Hematopoietic multipotent progenitor cell treated with erythropoietin and hydrocortisone succinate and interleukin-3 and kit ligand, for 15 days (in vitro differentiated cells): Measurements from ENCODE around the gene TTLL5.

ENCODE experiments used
- DNase-seq: peaks from one replicate; pipeline ENCODE4 v3.0.0-alpha.2; 2015; ENCODE audit warnings: low spot score

TTLL5 gene

DNA sequence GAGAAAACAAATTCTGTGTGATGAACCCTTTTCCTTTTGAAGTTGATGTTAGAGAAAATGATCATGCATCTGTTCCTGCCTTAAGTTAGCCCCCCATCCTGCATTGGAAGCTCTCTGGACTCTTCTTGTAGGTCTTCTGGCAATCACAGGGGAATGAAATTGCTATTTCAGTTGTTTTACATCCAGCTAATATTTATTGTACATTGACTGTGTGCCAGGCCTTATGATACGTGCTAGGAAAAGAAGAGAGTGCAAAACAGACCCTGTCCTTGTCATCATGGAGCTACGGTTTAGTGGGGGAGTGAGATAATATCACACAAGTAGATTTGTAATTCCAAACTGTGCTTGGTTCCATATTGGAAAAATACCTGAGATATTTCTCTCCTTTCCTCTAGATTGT lies 202.2 kb downstream of the TTLL5 start:
- DNase-seq: no peak

DNA sequence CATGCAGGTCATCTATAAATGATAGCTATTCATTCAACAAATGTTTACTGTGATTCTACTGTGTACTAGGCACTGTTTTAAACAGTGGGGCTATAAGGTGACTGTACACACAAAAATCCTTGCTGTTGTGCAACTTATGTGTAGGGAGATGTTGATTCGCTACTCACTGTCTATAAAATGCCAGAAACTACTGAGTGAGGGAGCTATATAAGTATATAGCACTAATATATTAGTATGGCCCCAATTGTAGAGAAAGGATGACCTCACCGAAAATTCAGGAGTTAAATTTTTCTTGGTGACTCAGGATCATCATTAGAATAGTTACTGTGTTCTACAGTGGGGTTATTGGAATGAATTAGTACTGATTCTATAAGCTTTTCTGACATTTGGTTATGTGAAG lies 203.3 kb downstream of the TTLL5 start:
- DNase-seq: no peak

DNA sequence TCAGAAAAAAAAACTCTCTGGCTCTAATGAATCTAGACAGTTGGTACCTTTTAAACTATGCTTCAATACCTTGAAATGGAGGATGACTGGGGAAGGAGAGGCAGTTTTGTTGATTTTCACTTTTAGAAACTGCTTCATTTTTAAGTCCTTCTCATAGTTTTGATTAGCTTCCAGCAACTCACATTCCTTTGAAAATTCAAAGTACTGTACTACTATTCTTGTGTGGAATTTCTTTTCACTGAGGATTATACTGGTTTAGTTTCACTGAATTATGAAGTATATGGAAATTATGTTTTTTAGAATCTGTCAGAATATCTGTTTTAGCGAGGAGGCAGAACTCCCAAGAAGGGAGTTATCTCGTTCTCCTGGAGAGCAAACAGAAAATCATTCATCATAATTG lies 204.5 kb downstream of the TTLL5 start:
- DNase-seq: no peak

- no peak for DNase-seq
Observed at GRCh38 chr14:75866970-75867369, 205.9 kb downstream of the TTLL5 start.

DNA sequence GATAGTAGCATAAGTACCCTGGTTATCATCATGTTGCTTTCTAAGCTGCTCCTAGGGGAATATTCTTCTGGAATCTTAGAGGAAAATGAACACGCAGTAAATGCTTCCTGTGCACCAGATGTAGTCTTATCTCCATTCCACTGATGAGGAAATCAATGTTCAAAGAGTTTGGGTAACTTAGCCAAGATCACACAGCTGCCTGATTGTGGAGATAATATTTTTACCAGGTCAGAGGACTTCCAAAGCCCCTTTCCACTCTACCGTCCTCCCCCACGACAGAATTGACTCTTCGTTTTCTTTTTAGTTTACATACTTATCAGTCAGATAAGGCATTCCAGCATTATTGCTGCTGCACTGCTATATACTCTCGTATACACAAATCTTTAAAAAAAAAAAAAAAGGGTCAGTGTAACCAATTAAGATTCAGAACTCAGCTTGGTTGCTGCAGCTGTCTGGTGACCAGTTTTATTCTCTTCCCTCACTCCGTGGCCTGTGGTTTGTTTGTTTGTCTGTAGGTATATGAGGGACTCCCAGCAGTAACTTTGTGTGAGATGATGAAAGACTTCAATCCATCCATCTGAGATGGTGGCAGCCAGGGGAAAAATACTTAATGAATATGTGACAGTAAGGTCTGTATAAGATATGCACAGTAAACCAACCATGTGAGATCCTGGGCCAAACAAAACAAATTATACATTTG lies 210.3 kb downstream of the TTLL5 start:
- DNase-seq: no peak

DNA sequence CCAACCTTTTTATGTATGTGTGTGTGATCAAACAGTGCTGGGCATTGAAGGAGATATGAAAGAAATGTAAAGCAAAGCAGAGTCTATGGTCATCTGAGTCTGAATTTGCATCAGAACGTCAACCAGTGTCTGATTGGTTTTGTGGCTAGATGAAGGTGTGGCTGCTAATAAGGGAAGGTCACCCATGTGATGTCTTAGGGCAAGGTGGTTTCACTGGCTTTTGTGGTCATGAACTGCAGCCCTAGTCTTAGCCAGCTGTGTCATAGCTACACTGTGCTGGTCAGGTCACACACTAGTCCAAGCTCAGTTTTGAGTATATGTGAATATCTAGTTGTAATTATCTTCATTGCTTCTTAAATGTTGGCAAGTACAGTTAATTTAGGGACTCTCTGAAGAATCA lies 214.9 kb downstream of the TTLL5 start:
- DNase-seq: no peak

- DNase-seq: no peak
Observed at GRCh38 chr14:75876530-75876929, 215.5 kb downstream of the TTLL5 start.

- no peak for DNase-seq
Observed at GRCh38 chr14:75877292-75877691, 216.2 kb downstream of the TTLL5 start.

GRCh38 chr14:75877884-75878283 lies 216.8 kb downstream of the TTLL5 start:
- no peak for DNase-seq

DNA sequence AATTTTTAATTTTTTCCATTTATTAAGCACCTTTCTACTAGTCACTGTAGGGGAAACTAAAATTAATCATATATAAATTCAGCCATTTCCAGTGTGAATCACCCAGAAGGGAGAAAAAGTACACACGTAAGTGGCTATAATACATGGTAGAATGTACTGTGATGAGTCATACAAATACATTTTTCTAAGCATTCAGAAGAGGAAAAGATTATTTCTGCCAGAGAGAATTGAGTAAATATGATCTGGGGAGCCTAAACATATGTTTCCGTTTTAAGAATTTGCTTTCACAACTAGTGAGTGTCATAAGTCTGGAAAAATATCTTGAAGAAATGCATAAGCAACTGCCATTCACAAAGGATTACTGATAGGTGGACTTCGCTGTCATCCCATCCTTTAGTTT lies 218.0 kb downstream of the TTLL5 start:
- no peak for DNase-seq

GRCh38 chr14:75880512-75880911 lies 219.5 kb downstream of the TTLL5 start:
- DNase-seq: no peak

GRCh38 chr14:75881994-75882393 lies 220.9 kb downstream of the TTLL5 start:
- DNase-seq: no peak

DNA sequence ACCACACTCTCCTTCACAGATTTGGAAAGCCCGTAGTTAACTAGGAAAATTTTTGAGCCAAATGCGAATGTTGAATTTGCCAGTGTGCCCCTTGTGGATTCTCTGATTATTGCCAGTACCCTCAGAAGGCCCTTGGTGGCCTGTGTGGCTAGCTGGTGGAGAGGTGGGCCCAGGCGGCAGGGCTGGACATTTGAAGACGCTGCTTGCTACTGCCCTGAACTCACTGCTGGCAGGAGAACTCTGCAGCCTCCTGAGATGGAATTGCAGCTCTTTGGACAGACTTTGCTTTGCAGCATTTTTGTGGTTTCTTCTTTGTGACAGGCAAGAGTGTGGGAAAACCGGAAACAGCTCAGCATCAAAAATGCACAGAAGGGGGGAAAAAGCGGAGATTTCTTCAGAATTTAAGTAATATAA lies 223.2 kb downstream of the TTLL5 start:
- no peak for DNase-seq

DNA sequence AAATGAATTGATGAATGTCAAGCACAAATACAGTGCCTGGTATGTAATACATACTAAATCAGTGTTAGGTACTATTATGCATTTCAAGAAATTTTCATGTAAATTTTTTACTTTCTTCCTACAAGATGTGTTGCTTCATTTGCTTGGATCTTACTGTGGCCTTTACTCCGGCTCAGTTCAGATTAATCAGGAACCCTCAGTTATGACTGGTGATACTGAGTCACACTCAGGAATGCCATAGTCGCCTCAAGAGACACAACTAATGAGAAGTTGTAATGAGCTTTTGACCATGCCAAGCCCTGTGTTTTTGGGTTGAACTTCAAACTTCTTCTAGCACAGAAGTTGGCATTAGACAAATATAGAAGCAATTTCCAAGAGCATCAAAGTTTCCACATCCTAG lies 224.8 kb downstream of the TTLL5 start:
- no peak for DNase-seq

DNA sequence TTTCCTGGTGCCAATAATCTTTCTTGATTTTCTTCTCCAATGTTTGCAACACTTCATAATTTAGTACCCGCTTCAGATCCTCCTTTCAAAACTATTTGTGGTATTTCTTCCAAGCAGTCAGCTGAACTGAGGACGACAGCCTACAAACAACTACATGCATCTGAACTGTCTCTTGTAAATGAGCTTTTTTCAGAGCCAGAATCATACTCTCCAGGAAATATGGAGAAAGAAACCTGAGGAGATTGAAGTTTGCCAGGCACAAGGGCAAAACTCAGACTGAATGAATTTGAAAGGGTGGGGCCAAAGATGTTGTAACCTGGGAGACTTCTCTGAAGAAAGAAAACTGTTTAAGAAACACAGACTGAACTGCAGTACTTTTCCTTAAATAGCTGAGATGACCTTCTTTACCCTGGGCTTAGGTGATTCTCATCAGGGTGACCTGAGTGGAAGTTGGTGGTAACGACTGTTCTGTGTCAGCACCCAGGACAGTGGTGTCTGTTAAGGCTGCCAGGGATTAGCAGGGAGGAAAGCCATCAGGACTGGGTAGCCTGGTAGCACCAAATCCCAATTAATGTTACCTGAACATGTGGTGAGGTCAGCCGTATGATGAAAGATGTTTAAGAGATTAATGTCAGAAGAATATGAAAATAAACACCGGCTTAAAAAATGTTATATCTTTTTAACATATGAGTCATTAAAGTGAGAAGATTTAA lies 225.7 kb downstream of the TTLL5 start:
- no peak for DNase-seq

GRCh38 chr14:75888945-75889344 lies 227.9 kb downstream of the TTLL5 start:
- no peak for DNase-seq

DNA sequence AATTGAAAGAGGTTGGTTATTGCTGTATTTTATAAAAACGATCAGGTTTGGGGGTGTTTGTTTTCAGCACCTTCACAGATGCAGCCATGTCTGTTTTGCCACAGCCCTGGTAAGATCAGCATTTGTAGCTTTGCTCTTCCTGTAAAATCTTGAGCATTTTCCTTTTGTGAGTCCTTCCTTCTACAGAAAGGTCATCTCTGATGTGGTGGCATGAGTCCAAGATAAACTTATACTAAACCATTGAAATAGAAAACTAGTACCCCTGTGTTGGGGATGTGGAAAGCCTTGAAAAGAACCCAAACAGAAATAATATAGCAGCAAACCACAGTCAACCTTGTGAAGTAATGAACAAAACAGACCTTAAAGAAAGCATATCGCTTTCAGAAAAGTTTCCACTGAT lies 235.3 kb downstream of the TTLL5 start:
- DNase-seq: no peak

DNA sequence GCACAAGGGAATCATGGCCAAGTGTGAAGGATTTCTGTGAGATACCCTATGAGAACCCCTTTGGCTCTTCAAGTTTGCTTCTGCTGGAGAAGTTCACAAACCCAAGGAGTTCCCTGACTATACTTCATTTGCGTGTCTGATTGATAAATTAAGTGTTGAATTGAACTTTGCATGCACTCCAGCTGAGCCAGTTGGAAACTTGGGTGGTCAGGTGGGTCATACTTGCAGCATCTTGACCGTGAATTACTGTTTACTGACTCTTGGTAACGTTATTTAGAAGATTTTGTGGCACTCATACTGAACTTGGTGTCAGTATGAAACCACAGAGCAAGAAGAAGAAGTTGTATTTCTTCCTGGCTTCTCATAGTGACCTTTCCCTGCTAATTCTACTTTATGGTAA lies 243.3 kb downstream of the TTLL5 start:
- DNase-seq: no peak

GRCh38 chr14:75905147-75905904 lies 244.3 kb downstream of the TTLL5 start:
- no peak for DNase-seq

- DNase-seq: no peak
Observed at GRCh38 chr14:75906228-75906627, 245.2 kb downstream of the TTLL5 start.

DNA sequence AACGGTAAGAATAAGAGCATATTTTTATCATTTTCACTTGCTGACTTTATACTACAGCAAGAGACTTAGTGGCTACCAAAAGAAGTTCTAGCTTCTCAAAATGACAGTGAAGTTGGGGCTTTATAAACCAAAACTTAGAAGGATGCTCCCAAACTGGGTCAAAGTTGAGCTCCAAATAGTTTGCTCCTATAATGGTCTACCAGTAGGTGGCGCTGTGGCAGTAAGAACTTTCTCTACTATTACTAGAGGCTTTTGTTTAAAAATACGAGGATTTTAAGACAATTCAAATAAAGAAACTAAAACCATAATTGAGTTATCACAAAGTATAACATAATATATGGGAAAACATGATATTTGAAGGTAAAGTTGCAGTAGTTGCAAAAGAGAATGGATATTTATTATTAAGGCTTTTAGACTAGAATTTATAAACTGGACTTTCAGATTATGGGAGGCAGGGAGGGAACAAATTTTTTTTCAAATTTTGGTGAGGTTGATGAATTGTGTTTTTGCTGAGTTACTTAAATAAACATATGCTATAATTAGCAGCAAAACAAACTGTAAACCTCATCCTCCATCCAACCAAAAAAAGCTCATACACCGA lies 245.7 kb downstream of the TTLL5 start:
- peak; percentile 79 for DNase-seq

DNA sequence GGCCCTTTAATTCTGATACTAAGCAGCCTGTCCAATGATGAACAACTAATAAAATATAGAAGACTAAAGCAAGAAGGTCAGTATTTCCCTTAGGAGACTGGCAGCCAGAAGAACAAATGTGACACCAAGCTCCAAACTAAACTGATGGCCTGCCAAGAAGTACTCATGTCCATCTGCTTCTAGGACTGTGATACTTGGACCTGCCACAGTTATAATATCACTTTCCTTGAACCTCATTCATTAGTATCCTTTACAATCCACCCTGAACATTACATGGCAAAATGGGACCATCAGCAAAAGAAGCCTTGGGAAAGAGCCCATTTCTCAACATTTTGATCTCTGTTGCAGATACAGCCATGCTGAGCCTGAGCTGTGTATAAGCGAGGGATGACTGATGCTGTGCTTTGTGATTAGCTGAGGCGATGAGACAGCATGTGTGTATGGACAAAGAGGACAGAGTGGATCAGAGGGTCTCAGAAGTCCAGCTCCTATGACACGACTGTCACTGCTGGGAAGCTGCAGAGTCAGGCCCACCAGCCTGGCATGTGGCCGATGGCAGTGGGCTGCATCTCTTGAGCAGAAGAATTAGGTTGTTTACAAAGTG lies 246.8 kb downstream of the TTLL5 start:
- no peak for DNase-seq
